Hepatocyte (in vitro differentiated cells): Measurements from ENCODE around the gene ACOT8. TPM values are rescaled to one million over a fixed set of nuclear protein-coding genes. Genes with fewer than 3 reads are reported as not detected.

Experiments
- DNase-seq: peaks from one replicate; pipeline ENCODE4 v3.0.0-alpha.2; 2016; ENCODE audit warnings: low spot score
- H2AFZ ChIP-seq: fragments of 200-600 bp; sonication (generic); 2 replicates; pipeline ENCODE4 v1.6.0; 2016; ENCODE audit warnings: antibody characterized with exemption, mild to moderate bottlenecking
- H3K27ac ChIP-seq: fragments of 200-600 bp; sonication (generic); 2 replicates; pipeline ENCODE4 v1.5.1; 2016; ENCODE audit warnings: mild to moderate bottlenecking
- H3K27me3 ChIP-seq: fragments of 200-600 bp; sonication (generic); 2 replicates; pipeline ENCODE4 v1.6.1; 2016
- H3K36me3 ChIP-seq: fragments of 200-600 bp; sonication (generic); replicated peaks from 2 replicates; pipeline ENCODE4 v1.5.1; 2016; ENCODE audit warnings: low read depth; ENCODE audit not compliant: insufficient read depth
- H3K4me1 ChIP-seq: fragments of 200-600 bp; sonication (generic); 2 replicates; pipeline ENCODE4 v1.5.1; 2016; ENCODE audit warnings: mild to moderate bottlenecking, moderate library complexity; ENCODE audit not compliant: insufficient read depth
- H3K4me2 ChIP-seq: fragments of 200-600 bp; sonication (generic); 2 replicates; pipeline ENCODE4 v1.6.0; 2016
- H3K4me3 ChIP-seq: fragments of 200-600 bp; sonication (generic); 2 replicates; pipeline ENCODE4 v1.5.1; 2016; ENCODE audit warnings: mild to moderate bottlenecking
- H3K79me2 ChIP-seq: fragments of 200-600 bp; sonication (generic); 2 replicates; pipeline ENCODE4 v1.6.0; 2017; ENCODE audit warnings: mild to moderate bottlenecking
- H3K9me2 ChIP-seq: fragments of 200-600 bp; sonication (generic); replicated peaks from 2 replicates; pipeline ENCODE4 v1.6.0; 2017; ENCODE audit warnings: mild to moderate bottlenecking; ENCODE audit not compliant: insufficient read depth
- H3K9me3 ChIP-seq: fragments of 200-600 bp; sonication (generic); 2 replicates; pipeline ENCODE4 v1.5.1; 2016; ENCODE audit warnings: low read depth, mild to moderate bottlenecking
- H4K20me1 ChIP-seq: fragments of 200-600 bp; sonication (generic); 2 replicates; pipeline ENCODE4 v1.6.0; 2016; ENCODE audit warnings: mild to moderate bottlenecking; ENCODE audit not compliant: insufficient read depth, poor library complexity, severe bottlenecking
- EZH2 ChIP-seq: fragments of 200-600 bp; sonication (generic); IDR thresholded peaks from 2 replicates; pipeline ENCODE4 v1.6.1; 2016; ENCODE audit warnings: antibody characterized with exemption, mild to moderate bottlenecking, borderline replicate concordance
- EZH2phosphoT487 ChIP-seq: fragments of 200-600 bp; sonication (generic); IDR thresholded peaks from one replicate; pipeline ENCODE4 v1.6.1; 2018; ENCODE audit warnings: antibody characterized with exemption, mild to moderate bottlenecking, low read depth, moderate library complexity; ENCODE audit not compliant: unreplicated experiment, severe bottlenecking
- WGBS: methylation state at CpG from one replicate; pipeline ENCODE4 v1.1.6; 2016; ENCODE audit warnings: low lambda C conversion rate; ENCODE audit errors: missing lambda C conversion rate; 5-methylcytosine and 5-hydroxymethylcytosine counted together
- polyA plus RNA-seq: library from polyadenylated mRNA; unstranded; fragments of >200 nt; fragmentation: Nextera tagmentation; extraction: Ambion mirVana; gene quantifications from 2 replicates; pipeline ENCODE4 v1.2.1, GENCODE V29; 2016
- total RNA-seq: library from RNA; depleted of rRNA; stranded (reverse); fragments of >200 nt; gene quantifications from 2 replicates; pipeline ENCODE4 v1.2.3, GENCODE V29; 2014
- TF ChIP-seq, protein P1 (sequence below): fragments of 200-600 bp; sonication (generic); IDR thresholded peaks from 2 replicates; pipeline ENCODE4 v1.5.1; 2016; ENCODE audit warnings: antibody characterized with exemption, mild to moderate bottlenecking; ENCODE audit not compliant: poor library complexity

The ACOT8 gene
- total and polyA plus RNA-seq, 2 experiments from 2014 or later = 40.6 to 44.0 TPM

DNA sequence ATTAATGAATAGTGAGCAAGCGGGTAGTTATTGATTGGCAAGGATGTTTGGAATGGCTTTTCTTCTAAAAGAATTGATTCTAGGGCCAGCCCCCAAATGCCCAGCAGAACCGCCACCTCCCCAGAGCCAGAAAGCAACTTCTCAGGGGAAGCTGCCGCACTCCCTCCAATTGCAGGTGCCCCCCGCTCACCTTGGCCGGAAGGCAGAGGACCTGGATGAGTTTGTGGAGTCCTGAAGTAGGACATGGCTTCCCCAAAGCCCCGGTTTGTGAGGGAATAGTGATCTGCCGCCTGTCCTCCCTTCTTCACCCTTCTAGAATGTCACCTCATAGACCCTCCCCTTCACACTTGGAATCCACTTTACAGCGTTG is 30.1 kb upstream of the ACOT8 start, which contains the start of gene SPATA25:
Gene SPATA25, minus strand, starts transcription at position 277 of the 370 bp plus-strand sequence. Its CDS starts 32 bp downstream, at position 245.
- peaks cover 3% of the 10 kb centered on the region for H4K20me1 ChIP-seq
- H3K9me3 ChIP-seq = no peaks in the 10 kb centered on the region
- no peaks in the 10 kb centered on the region for H3K27me3 ChIP-seq
- 93% methylated on average over 8 of the region's 8 CpGs for WGBS
- peaks cover 14% of the 10 kb centered on the region for H3K4me1 ChIP-seq
- H3K4me2 ChIP-seq = peak within 1 kb of the TSS; percentile 92
- no peaks in the 10 kb centered on the region for H3K36me3 ChIP-seq
- H3K79me2 ChIP-seq = peaks cover 34% of the 10 kb centered on the region
- H3K27ac ChIP-seq = no peak within 1 kb of the TSS
- TF ChIP-seq EZH2phosphoT487 = no peak
- no peak for TF ChIP-seq EZH2
- TF ChIP-seq, protein P1, sequence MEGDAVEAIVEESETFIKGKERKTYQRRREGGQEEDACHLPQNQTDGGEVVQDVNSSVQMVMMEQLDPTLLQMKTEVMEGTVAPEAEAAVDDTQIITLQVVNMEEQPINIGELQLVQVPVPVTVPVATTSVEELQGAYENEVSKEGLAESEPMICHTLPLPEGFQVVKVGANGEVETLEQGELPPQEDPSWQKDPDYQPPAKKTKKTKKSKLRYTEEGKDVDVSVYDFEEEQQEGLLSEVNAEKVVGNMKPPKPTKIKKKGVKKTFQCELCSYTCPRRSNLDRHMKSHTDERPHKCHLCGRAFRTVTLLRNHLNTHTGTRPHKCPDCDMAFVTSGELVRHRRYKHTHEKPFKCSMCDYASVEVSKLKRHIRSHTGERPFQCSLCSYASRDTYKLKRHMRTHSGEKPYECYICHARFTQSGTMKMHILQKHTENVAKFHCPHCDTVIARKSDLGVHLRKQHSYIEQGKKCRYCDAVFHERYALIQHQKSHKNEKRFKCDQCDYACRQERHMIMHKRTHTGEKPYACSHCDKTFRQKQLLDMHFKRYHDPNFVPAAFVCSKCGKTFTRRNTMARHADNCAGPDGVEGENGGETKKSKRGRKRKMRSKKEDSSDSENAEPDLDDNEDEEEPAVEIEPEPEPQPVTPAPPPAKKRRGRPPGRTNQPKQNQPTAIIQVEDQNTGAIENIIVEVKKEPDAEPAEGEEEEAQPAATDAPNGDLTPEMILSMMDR = no peak
- no peak within 1 kb of the TSS for H3K4me3 ChIP-seq
- DNase-seq = no peak
- no peaks in the 10 kb centered on the region for H3K9me2 ChIP-seq
- no peak within 1 kb of the TSS for H2AFZ ChIP-seq

DNA sequence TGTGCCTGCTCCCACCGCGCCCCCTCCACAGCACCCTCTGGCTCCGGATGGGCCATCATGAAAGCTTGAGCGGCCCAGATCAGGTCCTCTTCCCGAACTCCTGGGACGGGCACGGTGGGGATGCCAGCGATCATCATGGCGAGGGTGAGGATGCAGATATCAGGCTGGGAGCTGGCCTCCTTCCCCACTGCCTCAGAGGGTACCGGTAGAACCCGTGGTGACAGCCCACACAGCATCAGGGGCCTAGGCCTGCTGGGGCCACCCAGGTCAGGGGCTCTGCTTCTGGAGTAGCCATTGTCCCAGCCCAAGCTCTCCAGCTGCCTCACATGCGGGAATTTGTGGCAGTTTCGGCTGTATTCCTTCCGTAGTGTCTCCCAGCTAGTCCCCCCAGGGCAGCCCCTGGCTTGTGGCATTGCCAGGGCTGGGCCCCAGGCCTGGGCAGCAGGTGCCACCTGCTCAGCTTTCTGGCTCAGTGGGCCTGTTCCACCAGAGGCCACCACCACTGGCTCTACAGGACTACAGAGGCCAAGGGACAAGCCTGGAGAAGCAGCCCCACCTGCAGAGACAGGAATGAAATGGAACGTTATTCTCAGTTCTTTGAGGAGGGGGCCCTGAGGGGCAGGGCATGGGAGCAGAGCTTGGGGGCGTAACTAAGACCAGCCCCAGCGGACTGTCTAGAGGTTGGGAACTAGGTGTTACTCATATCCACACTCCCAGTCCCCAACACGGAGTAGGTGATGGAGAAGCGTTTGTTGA is 29.6 kb upstream of the ACOT8 start:
- Histone ChIP-seq H3K9me2 (no peaks in the 10 kb centered on the region), H3K9me3 (no peaks in the 10 kb centered on the region), H3K4me3 (no peak overlapping the region), H4K20me1 (peaks cover 3% of the 10 kb centered on the region), H3K4me1 (peaks cover 17% of the 10 kb centered on the region), H3K79me2 (peaks cover 36% of the 10 kb centered on the region), H3K4me2 (no peak overlapping the region), H3K36me3 (no peaks in the 10 kb centered on the region), H3K27me3 (no peaks in the 10 kb centered on the region), H3K27ac (no peak overlapping the region), H2AFZ (no peak overlapping the region)
- no peak for TF ChIP-seq EZH2phosphoT487
- no peak for TF ChIP-seq EZH2
- TF ChIP-seq, protein P1 = no peak
- 95% methylated on average over 19 of the region's 19 CpGs for WGBS
- no peak for DNase-seq

DNA sequence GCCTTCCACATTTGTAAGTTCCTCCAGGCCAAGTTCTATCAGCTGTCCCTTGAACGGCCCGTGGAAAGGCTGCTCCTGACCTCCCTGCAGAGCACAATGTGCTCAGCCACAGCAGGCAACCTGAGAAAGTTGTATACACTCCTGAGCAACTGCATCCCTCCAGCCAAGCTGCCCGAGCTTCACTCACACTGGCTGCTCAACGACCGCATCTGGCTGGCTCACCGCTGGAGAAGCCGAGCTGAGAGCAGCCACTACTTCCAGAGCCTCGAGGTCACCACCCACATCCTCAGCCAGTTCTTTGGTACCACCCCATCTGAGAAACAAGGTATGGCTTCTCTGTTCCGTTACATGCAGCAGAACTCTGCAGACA is 25.9 kb upstream of the ACOT8 start:
- Histone ChIP-seq H3K4me1 (peaks cover 20% of the 10 kb centered on the region), H3K4me3 (no peak overlapping the region), H3K27me3 (no peaks in the 10 kb centered on the region), H3K4me2 (no peak overlapping the region), H3K9me3 (no peaks in the 10 kb centered on the region), H4K20me1 (no peaks in the 10 kb centered on the region), H3K36me3 (no peaks in the 10 kb centered on the region), H2AFZ (no peak overlapping the region), H3K27ac (no peak overlapping the region), H3K9me2 (no peaks in the 10 kb centered on the region), H3K79me2 (peaks cover 16% of the 10 kb centered on the region)
- DNase-seq = no peak
- 93% methylated on average over 9 of the region's 9 CpGs for WGBS
- TF ChIP-seq, protein P1 = no peak
- no peak for TF ChIP-seq EZH2
- no peak for TF ChIP-seq EZH2phosphoT487
